CD4-positive, alpha-beta T cell treated with Interleukin-6 for 4 hours (primary cell): ENCODE measurements around the gene ANXA11.

Experiments
- DNase-seq: peaks from one replicate; pipeline ENCODE4 v3.0.0-alpha.2; 2020; ENCODE audit warnings: mixed read lengths

ANXA11 gene

GRCh38 chr10:80187465-80188409 lies 17.6 kb downstream of the ANXA11 start:
- DNase-seq: peak; percentile 88

GRCh38 chr10:80187060-80187459 lies 18.3 kb downstream of the ANXA11 start:
- no peak for DNase-seq

DNA sequence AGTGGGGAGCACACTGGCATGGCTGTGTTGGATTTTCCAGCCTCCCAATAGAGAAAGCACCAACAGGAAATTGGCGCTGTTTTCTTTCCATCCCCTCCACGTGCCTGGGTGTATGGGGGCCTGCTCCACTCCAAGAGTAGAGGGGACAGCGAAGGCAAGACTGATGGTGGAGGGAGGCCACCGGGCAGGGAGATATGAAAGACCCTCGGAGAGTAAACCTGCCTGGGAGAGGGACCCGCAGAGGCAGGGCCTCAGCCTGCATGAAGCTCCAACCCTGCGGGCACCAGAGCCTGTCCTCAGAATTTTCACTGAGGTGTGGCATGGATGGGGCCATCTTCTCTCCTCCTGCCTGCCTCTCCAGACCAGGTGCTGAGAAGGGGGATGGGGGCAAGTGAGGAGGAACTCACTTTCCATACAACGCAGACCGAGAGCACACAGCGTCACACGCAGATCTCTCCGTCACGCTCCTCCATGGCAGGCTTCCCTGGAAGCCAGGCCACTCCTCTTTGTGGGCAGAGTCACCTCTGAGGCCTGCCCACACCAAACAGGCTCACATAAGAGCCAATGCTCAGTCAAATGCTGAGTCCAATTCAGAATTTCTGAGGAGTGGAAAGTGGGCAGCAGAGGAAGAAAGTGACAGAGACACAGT lies 18.8 kb downstream of the ANXA11 start:
- DNase-seq: peak; percentile 36

DNA sequence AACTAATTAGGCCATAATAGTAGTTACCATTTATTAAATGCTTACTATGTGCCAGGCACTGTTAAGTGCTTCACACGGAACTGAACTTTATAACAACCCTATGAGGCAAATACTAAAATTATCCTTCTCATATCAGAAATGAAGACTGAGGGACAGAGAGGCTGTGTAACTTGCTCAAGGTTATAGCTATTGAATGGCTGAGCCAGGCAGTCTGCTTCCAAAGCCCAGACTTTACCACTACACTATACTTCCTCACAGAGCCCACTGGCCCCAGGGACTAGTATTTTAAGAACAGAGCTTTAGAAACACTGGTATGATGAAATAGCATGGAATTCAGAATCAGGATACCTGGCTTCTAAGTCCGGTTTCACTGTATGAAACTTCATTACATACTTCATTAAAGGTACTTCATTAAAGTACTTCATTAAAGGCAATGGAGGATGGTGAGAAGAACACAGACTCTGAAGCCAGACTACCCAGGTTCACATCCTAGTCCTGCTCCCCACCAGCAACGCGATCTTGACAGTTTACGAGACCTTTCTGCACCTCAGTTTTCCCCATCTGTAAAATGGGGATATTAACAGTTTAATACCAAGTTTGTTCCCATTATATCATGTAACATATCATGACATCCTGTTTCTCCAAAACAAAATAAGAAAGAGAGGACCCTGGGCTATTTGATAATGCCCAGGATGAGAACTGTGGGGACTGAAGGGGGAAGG lies 19.6 kb downstream of the ANXA11 start:
- DNase-seq: no peak

DNA sequence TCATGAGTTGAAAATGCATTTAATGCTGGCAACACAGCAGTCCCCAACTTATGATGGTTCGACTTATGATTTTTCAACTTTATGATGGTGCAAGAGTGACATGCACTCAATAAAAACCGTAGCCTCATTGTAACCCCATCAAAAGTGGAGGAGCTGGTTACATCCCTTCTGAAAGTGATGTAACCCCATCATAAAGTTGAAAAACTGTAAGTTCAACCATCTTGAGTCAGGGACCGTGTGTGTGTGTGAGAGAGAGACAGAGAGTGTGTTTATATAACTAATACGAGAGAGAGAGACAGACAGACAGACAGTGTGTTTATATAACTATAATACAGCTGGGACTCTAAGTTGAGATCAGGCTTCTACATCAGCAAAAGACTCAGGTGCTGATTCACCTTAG lies 21.0 kb downstream of the ANXA11 start:
- DNase-seq: no peak

GRCh38 chr10:80183436-80183835 lies 21.9 kb downstream of the ANXA11 start:
- DNase-seq: no peak

- no peak for DNase-seq
Observed at GRCh38 chr10:80182986-80183385, 22.4 kb downstream of the ANXA11 start.

DNA sequence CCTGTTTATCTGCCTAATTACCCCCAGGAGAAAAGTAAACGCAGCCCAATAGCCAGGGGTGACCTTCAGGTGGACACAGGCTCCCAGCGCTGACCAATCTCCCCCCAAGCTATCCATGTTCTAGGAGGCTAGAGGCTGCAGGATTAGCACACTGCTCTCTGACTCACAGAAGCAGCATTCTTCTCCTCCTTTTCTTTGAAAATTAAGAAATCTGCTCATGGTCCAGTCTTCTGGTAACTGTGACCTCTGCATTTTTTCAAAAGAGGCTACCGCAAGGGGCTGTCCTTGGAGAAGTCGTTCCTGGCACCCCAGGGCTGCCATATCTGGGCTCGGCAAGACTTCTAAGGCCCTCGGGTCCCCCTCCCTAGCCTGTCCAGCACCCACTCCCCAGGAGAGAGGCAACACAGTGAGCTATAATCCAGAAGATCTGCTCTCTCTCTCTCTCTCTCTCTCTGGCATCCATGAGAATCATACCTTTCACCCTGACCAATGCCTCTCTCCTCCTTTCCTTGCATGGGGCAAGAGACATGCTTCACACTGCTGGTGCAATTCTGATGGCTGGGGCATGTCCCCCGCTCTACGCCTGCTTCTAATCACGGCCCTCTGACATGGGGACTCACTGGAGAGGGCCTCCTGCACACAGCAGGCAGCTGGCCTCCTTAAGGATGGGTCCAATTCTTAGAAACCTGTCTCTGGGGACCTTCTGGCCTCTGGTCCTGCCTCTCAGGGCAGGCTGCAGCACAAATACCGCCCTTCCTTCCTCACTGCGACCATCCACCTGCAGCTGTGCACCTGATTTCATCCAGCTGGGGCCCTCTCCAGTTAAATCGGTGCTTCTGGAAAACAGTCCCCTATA lies 27.3 kb downstream of the ANXA11 start:
- no peak for DNase-seq

GRCh38 chr10:80176526-80176925 lies 28.8 kb downstream of the ANXA11 start:
- DNase-seq: no peak

DNA sequence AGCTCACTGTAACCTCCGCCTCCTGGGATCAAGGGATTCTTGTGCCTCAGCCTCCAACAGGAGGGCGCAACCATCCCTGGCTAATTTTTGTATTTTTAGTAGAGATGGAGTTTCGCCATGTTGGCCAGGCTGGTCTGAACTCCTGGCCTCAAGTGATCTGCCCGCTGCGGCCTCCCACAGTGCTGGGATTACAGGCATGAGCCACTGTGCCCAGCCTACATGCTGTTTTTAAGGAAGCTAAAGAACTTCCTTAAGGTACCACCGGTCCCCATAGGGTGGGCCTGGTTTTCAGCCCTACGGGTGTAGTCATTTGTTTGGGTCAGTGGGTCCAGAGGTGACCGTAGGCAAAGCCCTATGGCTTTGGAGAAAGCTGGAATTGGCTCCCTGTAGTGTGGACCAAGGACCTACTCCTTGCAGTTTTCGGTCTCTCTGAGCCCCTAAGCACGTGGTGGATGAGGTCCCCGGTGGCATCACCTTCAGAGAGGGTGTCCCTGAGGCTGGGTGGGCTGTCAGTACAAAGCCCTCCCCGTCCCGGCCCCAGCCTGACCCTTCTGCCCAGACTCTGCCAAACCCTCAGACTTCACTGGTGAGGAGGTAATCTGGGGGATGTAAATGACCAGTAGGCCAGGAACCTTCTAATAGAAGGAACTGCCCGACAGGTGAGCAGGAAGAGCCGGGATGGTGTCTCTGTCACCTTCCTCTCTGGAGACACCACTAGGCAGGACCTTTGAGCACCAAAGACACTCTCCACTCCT lies 30.5 kb downstream of the ANXA11 start:
- DNase-seq: no peak

- peak; percentile 34 for DNase-seq
Observed at GRCh38 chr10:80173466-80173865, 31.9 kb downstream of the ANXA11 start.

- no peak for DNase-seq
Observed at GRCh38 chr10:80172896-80173295, 32.4 kb downstream of the ANXA11 start.

DNA sequence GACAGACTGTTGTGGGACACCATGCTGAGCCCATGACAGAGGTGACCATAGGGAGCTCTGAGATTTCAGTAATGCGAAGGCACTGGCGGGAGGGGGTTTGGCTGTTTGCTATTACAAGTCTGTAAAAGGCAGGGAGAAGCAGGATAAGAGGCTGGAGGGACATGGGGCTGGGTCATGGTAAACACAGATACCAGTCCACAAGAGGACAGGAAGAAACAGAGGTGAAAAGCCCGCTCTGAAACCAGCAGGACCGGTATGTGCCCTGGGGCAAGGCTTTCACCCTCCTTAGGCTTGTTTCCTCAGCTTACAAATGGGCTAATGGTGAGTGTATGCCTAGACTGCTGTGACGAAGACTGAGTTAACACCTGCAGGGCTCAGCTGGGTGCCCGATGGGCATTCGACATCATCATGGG lies 34.1 kb downstream of the ANXA11 start:
- DNase-seq: no peak

DNA sequence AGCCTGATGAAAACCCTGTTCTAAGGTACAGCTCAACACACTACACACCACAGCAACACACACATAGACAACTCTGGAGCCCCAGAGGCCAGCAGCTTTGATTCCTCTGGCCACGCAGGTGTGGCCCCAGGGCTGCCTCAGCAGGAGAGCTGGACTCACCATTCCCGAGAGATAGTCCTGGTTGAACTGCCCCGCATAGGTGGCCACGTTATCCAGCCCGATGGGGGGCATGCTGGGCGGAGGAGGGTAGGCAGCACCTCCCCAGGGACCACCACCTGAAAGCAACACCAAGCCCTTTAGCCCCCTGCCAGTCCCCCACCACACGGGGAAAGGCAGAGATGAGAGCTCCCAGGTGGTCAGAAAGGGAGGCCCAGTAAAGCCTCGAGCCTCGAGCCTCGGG lies 34.7 kb downstream of the ANXA11 start:
- DNase-seq: no peak

DNA sequence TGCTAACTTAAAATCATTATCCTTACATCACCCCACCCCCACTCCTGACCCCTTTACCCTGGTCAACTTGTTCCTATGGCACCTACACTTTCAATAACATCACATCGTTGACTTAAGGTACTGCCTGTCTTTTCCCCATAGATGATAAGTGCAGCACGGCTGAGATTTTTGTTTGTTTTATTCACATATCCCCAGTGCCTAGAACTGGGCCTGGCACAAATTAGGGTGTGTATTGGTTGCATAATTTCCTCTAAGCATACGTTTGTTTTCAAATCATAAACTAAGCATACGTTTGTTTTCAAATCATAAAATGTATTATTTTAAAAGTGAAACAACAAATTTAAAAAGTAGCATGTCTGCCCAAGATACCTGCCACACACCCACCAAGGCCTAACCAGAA lies 35.3 kb downstream of the ANXA11 start:
- no peak for DNase-seq

- peak; percentile 38 for DNase-seq
Observed at GRCh38 chr10:80168679-80169380, 36.5 kb downstream of the ANXA11 start.

DNA sequence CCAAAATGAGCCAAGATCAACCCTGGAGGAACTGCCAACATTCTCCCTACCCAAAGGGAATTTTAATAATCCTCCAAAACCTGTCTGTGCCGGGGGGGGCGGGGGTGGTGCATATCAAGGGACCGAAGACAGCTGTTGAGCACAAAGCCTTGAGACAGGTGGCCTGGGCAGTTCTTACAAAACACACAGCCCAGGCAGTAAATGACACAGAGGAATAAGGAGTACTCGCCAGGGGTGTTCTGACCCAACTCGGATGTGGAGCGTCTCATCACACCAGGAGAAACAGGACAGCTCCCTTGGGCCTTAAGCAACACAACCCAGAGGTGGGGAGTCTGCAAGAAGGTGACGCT lies 37.2 kb downstream of the ANXA11 start:
- DNase-seq: no peak

DNA sequence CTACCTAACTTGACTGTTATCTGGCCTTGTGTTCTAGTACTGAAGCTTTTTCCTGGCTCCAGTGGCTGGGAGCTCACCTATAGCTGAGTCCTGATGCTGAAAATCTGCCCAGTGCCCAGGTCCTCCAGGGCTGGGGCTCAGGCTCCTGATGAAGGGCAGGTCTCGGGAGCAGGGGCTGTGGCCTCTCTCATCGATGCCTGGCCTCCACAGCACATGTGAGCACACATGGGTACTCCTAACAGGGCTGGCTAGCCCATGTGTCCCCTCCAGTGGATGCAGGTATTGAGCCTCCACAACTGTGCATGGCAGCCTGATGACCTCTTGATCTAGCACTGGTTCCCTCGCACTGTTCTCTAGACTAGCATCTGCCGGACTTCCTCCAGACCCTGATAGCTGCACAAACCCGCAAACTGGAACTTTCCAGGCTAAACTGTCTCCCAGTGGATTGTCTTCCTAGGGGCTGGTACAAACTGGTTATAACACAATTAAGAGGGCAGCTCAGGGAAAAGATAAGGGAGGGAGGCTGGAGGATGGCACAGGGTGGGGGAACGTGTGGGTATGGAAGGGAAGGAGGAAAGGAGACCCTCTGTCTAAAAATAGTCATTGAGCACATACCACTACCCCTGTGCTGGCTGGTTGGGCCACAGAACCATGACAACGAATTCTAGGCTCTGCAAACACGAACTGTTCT lies 37.7 kb downstream of the ANXA11 start:
- DNase-seq: no peak

DNA sequence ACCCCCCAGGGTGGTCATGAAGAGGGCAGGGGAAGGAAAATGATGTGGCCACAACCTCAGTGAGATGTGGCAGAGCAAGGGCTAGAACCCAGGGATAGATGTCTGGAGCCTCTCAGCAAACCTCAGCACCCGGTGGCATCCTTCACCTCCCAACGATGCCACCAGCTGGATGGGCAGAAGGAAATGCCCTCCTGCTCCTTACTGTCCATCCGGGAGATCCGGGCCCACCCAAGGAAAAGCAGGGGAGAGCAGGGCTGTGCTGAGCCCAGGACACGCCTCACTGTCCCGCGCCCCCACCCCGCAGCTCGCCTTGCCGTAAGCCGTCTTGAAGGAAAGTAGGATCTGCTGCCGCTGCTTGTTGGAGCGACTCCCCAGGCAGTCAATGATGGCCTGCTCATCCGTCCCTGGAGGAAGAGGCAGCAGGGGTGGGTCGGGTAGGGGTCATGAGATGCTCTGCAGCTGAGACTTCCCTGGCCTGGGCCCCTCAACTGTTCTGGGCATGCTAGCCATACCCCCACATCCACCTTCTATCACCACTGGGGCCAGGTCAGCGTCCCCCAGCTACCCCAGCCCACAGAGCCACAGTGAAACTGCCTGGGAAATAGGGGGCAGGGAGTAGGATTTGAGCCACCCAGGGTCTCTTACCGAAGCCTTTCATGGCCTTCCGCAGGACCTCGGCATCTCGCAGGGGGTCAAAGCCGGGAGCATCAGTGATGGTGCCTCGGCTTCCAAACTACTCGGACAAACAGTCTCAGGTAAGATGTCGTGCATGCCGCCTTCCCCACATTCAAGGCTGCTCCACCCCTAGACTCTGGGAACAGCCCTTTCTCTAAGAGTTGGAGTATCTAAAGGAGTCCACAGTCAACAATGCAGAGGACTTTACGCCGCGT lies 38.5 kb downstream of the ANXA11 start:
- no peak for DNase-seq

DNA sequence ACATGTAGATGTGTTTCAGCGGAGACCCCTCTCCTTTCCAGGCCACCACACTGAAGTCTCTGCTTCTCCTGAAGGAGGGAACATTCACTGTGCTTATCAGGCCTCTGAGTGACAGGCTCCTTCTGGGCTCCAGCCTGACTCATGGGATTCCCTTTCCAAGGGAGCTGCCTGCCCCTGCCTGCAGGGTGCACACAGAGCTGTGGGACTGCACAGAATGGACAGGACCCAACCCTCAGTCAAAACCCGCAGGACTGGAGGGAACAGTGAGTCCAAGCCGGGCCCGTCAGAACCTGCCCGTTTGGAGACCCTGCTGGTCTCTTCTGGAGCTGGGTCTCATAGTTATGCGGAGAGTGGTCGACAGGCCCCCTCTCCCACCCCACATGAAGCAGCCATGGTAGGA lies 40.2 kb downstream of the ANXA11 start:
- DNase-seq: no peak
